Stimulated activated CD4-positive, alpha-beta T cell treated with anti-CD3 and anti-CD28 coated beads, Interleukin-1b, Interleukin-23, amount 100 ng/mL, for 1 hour (primary cell): ENCODE data around the gene TSPAN5.

Experiments
- DNase-seq, 2 donors: peaks; one replicate each; pipeline ENCODE4 v3.0.0-alpha.2; 2020; ENCODE audit warnings: low read depth in 2 of 2

TSPAN5 gene

DNA sequence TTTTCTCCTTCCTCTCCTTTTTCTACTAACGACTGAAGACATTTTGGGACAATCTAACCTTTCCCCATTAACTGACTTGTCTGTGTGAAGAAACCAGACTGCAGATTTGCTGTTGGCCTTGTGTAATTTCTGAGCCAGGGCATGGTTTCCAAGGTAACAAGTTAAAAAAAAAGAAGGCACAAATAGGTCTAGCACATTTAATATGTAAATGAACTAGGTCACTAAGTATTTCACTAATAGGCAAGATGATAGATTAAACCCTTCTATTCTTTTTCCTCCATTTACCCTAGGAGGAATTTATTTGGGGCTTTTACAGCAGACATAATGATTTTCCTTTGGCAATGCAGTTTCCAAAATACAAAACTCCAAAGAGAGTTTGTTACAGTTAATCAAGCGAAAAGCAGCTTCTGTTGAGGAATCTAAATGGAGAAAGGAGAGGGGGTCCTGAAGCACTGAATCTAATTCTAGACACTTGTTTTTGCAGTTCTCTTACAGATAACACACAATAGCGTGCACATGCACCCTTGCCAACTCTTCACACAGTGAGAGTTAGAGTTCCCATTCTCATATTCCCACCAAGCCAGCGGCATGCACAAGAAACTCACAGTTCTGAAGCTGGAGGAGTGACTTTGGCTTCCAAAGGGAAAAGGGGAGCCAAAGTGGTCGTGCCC is 72.0 kb downstream of the TSPAN5 start:
- no peak for DNase-seq

DNA sequence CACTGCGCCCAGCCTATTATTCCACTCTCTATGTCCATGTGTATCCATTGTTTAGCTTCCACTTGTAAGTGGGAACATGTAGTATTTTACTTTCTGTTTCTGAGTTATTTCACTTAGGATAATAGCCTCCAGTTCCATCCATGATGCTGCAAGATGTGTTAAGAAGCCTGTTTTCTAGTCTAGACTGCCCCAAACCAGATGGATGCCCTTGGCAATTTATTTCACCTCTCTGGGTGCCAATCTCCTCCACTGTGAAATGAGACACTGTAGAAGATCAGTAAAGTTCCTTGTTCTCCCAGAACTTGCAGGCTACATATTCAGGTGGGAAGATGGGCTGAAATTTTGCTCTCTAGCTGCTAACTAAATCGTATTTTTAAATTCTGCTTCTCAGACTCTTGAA is 72.8 kb downstream of the TSPAN5 start:
- no peak for DNase-seq

DNA sequence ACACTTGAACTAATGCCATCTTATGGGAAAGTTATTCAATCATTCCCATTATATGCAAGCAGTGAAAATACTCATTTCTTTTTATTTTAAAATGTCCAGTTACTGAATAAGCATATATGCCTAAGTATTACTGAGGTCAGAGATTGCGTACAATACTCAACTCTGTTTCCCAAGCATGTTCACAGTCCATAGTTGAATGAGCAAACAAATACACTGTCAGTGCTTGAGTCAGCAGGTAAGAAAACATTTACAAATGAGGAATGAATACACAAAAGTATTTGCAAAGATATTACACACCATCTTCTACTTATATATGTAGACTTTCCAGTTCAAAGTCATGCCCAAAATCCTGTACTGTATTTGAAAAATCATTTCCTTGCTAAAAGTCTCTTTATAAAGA is 74.1 kb downstream of the TSPAN5 start:
- no peak for DNase-seq

DNA sequence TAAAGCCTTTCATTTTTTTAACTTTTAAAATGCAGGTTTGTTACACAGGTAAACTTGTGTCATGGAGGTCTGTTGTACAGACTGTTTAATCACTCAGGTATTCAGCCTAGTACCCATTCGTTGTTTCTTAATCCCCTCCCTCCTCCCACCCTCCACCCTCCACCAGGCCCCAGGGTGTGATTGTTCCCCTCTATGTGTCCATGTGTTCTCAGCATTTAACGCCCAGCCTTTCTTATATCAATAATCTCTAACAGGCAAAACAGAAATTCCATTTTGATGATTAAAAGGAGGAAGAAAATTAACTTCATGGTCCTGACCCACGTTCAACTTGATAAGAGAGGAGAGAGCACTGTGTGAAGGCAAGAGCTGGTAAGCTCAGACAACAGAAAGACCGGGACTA is 75.1 kb downstream of the TSPAN5 start:
- no peak for DNase-seq

DNA sequence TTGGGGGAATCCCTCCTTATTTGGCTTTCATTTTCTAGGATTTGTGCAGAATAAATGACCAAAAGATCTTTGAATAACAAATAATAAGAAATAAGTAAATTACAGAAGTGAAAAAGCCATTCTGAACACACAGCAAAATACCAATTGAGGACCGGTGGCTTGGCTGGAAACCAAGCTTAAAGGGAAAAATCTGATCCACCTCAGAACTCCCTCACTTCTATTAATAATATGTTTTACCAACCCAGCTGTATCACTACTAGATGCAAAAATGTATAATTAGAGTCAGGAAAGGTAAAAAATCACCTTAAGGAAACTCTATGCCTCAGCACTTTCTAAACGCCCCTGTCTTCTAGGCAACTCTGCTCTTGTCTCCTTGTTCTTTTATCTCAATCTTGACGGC is 77.3 kb downstream of the TSPAN5 start:
- DNase-seq, result no peak

DNA sequence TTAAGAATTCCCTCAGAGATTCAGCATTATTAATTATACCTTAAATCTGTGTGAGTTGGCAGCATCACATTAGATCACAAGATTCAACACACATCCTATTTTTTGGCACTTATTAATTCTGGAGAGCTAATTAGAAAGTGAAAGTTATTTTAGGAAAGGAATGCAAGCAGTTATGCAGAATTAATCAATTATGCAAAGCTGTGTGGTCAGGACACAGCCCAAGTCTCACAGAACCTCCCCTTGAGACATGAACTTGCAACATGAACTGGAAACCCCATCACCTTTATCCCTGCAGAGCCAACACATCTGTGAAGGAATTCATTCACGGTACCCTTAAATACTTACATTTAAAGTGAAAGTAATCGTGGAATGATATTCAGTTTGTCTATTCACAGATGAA is 80.5 kb downstream of the TSPAN5 start:
- DNase-seq, result no peak

DNA sequence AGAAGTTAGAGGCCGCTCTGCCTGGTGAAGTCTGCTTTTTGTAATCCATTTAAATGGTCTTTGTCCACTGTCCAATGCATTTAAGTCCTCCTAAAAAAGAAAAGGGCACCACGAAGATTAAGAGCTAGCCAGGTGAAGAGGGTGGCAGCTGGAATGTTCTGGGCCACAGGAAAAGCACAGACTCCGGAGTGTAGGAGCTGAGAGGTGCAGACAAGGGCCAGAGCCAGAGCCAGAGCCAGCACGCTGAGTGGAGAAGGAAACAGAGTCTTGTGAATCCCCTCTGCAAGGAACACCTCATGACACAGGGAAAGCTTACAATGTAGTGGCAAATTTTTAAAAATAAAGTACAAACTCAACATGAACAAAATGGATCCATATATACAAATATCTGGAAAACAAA is 83.6 kb downstream of the TSPAN5 start:
- no peak for DNase-seq

DNA sequence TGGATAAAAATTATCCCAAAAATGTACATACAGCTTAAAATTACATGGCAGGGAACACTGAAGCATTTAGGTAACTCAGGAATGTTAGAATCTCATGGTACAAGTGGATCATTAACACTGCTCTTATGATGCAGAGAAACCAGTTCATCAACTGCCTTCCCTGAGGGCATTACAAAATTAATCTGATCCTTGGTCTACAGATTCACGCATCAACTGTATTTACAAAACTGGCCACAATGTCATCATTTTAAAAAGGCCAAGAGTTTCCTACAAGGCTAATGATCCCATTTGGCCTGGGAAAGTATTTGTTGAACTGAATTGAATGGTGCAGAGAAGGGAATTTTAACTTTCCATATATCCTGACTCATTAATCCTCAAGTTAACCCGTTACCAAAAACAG is 84.6 kb downstream of the TSPAN5 start:
- DNase-seq, result no peak

DNA sequence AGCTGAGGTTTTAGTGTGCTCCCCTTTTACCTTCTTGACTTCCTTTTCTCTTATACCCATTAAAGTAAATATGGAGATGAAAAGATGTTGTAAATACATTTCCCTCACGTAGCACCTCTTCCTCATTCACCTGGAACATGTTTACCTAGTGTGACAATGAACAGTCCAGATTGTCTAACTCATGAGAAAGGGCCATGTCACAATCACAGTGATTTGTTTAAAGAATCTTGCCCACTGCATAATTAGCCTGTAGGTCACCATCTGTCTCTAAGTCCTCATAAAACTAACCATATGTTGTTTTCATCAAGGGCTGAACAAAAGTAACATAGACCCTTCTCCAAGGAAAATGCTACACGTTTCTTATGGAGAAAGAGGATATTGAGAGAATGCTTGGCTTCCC is 85.7 kb downstream of the TSPAN5 start:
- no peak for DNase-seq

DNA sequence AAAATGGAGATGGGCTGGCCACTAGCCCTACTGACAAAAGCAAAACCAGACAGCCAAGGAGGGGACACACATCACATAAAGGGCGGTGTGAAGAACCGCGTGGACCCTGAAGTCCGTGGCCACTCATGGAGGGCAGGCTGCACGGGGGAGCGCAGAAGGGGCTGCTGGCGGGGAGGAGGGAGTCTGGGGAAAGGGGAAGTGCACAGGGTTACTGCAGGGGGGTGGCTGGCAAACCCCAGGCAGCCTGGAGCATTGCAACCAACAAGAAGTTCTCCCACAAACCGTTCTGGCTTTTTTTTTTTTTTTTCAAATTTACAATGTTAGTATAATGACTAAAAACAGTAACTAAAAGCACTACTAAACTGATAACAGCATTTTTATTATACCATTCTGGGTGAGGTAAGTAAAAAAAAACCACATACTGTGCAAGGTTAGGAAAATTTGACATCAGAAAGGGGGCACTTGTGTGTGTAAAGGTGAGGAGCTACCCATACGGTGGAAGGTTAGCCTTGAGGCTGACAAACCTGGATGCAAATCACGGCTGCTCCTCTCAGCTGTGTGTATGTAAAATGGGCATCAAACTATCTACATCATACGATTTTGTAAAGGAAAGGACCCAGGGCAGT is 87.1 kb downstream of the TSPAN5 start:
- no peak for DNase-seq

DNA sequence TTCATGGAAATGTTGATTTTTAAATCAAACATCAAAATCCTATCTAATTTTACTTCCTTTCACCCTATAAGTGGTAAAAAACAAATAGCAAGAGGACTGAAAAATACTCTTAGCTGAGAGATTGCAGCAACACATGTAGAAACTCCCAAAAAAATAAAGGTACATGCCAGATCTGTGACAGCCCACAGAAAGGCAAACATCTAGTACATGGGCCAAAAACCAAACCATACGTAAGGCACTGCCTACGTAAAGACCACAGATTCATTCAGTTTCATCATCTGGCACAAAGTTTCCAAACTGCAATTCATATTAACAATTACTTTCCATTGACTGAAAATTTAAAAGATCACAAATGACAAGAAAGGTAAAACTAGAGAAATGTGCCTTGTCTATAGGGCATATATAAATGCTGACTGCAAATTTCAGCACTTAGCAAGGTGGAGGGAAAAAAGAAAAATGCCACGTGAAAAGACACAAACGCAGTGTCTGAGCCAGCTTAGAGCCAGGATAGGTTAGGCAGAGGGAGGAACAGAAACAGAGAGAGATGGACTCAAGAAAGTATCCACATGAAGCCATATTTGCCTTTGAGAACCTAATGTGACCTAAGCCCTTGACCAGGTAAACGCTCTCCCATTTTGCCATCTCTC is 88.1 kb downstream of the TSPAN5 start:
- no peak for DNase-seq

DNA sequence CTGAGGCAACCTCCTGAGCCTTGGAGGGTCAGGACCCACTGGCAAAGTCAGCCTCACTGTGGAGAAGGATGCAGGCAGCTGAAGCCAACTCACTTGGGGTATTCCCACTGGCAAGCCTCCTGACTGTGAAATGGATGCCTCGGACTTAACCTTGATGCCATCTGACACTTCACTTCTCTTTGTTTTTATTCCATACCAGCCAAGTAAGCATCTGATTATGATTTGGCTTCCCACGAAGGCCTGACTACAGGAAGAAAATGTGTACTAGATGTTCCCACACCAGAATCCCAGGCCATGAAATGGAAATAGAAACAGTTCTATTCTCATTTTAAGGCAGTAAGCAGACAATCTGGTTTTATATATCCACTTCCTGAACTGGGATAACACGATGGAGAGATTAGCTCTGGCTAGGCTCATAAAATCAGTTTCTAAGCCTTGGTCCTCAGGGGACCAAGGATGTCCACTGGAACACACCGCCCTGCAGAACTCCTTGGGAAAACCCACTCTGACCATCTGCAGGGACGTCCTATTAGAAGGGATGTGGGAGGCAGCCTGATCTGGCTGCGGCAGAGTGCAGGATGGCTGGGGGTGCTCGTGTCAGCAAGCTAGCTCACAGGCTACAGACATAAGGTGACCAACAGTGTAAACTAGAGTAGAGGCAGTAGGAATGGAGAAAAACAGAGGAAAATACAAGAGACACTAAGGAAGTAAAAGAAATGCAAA is 89.3 kb downstream of the TSPAN5 start:
- DNase-seq, result no peak

DNA sequence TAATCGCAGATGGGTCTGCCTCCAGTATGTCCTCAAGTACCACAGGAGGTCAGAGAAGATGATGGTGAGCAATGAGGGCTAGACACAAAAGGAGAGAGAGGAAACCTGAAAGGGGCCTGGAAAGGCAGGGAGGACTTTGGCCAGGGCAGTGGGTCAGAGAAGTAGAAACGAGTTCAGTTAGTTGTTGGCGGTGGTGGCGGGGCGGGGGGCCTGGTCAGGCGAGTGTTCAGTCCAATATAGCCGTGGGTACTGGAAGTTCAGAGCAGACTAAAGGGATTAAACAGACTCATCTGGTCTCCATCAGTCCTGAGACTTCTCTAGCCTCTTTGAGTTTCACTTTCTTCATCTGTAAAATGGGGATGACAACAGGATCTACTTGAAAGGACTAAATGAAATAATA is 90.8 kb downstream of the TSPAN5 start:
- DNase-seq, result no peak

DNA sequence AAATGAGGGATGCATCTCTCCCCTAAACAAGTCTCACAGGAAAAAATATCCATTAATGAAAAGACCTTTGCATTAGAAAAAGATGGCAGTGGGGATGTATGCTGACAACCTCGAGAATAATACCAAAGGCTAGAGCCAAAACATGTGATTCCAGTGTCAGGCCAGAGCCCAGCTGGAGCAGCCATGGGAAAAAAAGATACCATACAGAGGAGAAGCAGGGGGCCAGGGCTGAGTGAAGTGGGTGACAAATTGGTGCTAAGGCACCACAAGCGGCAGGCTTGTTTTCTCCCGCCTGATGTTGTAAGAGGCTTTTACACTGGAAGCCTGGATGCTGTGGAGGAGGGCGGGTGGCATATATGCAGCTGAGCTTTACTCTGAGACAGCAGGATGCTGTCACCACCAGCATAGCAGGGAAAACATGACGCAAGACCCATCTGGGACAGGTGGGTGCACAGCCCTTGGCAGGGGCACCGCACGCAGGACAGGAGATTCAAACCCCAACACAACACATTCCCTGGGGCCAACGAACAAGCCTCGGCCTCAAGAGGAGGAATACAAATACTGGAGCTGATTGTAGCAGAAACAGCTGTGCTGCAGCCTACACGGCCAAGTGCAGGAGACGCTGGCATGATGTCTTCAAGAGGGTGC is 91.9 kb downstream of the TSPAN5 start:
- DNase-seq, result no peak

DNA sequence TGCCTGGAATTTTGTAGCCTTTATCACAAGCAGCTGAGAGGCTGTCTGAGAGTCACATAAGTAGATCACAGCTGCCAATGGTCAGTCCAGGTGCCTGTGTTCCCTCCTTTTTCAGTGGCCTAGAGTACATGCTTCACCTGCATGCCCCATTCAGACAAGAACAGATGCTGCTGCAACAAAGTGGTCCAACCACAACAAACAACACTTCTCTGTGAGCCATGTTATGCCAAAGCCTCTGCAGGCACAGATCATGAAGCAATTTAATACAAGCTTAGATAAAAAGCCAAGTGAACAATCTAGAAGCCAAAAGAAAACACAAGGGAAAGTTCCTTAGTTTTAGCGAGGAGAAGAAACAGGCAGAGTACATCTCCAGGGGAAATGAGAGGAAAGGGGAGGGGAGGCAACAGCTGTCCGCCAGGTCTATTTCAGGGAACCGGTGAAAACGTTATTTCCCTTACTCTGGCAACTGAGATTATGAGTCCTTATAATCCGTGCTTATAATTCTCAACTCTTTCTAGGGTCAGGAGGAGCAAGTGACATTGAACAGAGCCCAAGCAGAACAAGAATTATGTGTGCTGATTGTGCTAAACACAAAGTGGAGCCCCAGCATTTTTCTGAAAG is 92.6 kb downstream of the TSPAN5 start:
- no peak for DNase-seq

DNA sequence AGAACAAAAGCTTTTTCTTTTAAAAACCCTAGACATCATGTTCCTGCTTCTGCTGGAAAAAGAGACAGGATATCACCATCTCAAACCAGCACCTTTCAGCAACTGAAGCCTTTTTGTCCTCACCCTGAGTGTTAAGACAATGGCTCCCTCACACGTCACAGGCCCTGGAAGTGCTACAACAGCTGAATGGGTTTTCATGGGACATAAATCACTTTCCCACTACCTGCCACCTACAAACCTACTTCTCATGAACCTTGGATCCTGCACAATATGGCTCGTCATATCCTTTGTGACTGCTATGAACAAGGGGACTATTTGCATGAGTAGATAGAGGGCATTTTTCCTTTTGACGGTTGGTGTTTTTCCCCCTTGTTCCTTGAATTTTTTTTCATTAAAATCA is 93.6 kb downstream of the TSPAN5 start:
- no peak for DNase-seq

DNA sequence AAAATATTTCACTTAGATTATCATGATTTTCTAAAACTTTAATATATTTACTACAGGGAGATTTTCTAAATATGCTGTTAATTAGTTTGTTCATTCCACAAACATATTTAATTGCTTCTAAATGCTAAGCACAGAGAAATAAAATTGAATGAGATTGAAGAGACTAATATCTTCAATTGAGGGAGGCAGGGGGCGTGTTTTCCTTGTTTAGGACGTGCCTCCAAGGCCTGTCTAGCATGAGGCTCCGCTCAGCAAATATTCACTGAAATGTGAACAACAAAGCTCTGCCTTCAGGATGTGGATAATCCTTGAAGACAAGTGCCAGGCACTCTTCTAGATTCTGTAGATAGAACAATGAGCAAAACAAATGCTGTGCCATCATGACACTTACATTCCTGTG is 98.1 kb downstream of the TSPAN5 start:
- DNase-seq, result no peak

DNA sequence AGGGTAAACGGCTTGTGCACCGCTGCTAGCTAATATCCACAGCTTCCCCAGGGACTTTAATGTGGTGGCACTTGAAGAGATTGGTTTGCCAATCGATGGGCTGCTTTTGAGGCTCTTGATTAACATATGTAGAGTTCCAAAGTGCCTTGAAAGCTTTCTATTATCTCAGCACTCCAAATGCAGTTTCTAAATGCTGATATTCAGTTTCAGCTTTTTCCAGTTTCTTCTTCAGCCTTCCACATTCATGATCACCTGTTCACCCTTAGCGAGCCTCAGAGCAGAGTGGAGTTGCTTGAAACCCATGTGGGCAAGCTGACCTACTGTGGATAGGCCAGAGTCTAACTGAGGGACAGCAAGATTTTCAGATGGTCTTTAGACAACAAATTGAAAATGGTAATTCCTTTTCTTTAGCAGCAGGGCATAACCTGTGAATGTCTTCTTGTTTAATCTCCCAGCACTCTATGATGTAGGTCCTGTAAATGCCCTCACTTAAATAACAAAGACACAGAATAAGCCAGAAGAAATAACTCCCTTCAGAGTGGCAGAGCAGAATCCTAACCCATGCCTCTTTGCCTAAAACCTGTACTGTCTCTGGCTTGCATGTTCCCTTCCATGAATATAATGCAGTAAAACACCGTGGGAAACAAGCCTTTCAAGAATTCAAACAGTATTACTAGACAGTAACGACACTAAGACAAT is 99.8 kb downstream of the TSPAN5 start:
- DNase-seq, result no peak

DNA sequence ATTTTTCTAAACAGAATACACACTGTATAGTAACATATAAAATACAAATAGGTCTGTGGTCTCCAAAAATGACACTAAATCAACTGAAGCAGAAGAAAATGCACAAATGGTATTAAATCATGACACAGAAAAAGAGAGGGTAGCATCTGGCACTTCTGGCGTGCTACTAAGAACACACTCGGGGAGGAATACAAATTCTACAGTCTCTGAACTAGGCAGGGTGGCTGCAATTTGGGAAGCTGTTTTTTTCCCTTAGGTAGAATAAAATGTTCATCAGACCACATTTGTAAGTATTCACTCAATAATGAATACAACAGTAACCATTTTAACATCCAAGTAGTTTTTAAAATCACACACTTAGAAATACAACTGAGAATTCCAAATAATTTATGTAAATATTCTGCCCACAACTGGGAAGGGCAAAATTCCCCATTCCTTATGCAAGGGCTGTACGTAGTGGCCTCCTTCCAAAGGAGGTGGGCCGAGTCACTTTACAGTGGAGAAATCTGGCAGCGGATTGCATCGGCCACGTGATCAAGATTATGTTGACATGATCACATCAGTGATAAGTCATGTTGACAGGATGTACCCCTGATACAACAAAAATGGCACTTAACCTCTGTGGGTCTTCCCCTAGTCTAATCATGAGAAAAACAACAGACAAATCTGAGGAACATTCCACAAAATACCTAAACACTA is 101.1 kb downstream of the TSPAN5 start:
- no peak for DNase-seq

DNA sequence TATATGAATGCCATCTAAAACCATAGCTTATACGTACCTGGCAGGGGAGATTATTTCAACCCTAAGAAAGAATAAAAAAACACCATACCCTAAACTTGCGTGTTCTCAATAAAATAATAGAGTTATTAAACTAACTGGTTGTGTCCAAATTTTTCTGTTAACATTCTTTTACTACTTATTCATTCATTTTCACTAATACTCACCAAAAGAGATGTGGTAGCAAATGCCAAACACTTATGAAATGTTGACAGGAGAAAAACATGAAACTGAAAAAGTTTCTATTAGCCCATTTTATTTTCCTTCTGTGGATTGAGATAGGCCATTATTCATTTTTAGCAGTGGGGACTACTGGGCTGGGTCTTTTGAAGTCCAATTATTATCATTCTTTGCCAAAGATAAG is 102.0 kb downstream of the TSPAN5 start:
- no peak for DNase-seq
